ENCODE data around the gene FAM117B.

The FAM117B gene

DNA sequence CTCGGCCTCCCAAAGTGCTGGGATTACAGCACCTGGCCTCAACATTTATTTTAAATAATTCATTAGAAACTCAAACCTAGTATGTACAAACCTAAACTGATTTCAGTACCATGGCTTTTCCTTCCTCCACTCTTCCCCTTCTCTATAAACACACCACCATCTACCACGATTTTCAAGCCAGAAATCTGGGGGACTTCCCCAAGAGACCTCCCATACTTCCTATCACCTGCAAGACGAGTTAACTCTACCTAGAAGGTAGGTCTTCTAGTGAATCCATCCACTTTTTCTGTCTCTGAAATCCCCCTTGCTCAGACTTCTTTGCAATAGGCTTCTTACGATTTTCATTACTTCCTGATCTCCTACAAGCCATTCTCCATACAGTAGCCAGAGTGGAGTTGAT, 7.7 kb upstream of the FAM117B start:
- H3K27ac Mint-ChIP-seq = no peak overlapping the region
- no peaks in the 10 kb centered on the region for H3K9me3 Mint-ChIP-seq
- H3K4me1 Mint-ChIP-seq (ENCODE audit: low read depth) = peaks cover 5% of the 10 kb centered on the region
- no peaks in the 10 kb centered on the region for H3K27me3 Mint-ChIP-seq
- no peak overlapping the region for H3K4me3 Mint-ChIP-seq
- no peaks in the 10 kb centered on the region for H3K36me3 Mint-ChIP-seq (ENCODE audit: low read depth)

GRCh38 chr2:202628646-202629198, 6.0 kb upstream of the FAM117B start:
- Mint-ChIP-seq H3K9me3 (no peaks in the 10 kb centered on the region), H3K27me3 (no peaks in the 10 kb centered on the region), H3K4me1 (ENCODE audit: low read depth) (peaks cover 10% of the 10 kb centered on the region), H3K27ac (no peak overlapping the region), H3K4me3 (no peak overlapping the region), H3K36me3 (ENCODE audit: low read depth) (no peaks in the 10 kb centered on the region)

- peaks cover 33% of the 10 kb centered on the region for H3K4me1 Mint-ChIP-seq (ENCODE audit: low read depth)
- no peaks in the 10 kb centered on the region for H3K9me3 Mint-ChIP-seq
- H3K36me3 Mint-ChIP-seq (ENCODE audit: low read depth) = no peaks in the 10 kb centered on the region
- no peak overlapping the region for H3K4me3 Mint-ChIP-seq
- H3K27ac Mint-ChIP-seq = no peak overlapping the region
- no peaks in the 10 kb centered on the region for H3K27me3 Mint-ChIP-seq
These were observed 2.0 kb upstream of the FAM117B start for GRCh38 chr2:202632682-202633290.

- H3K9me3 Mint-ChIP-seq = no peaks in the 10 kb centered on the region
- H3K36me3 Mint-ChIP-seq (ENCODE audit: low read depth) = no peaks in the 10 kb centered on the region
- peak overlapping the region; percentile 89 for H3K4me3 Mint-ChIP-seq
- H3K27me3 Mint-ChIP-seq = no peaks in the 10 kb centered on the region
- H3K4me1 Mint-ChIP-seq (ENCODE audit: low read depth) = peaks cover 39% of the 10 kb centered on the region
- no peak overlapping the region for H3K27ac Mint-ChIP-seq
These were observed 1.3 kb upstream of the FAM117B start for GRCh38 chr2:202633470-202633869.

- peak overlapping the region; percentile 89 for H3K4me3 Mint-ChIP-seq
- no peaks in the 10 kb centered on the region for H3K36me3 Mint-ChIP-seq (ENCODE audit: low read depth)
- no peaks in the 10 kb centered on the region for H3K9me3 Mint-ChIP-seq
- H3K4me1 Mint-ChIP-seq (ENCODE audit: low read depth) = peaks cover 60% of the 10 kb centered on the region
- peak overlapping the region; percentile 93 for H3K27ac Mint-ChIP-seq
- H3K27me3 Mint-ChIP-seq = no peaks in the 10 kb centered on the region
These were observed 851 bp downstream of the FAM117B start for GRCh38 chr2:202635428-202636212.

- Mint-ChIP-seq H3K36me3 (ENCODE audit: low read depth) (no peaks in the 10 kb centered on the region), H3K27me3 (no peaks in the 10 kb centered on the region), H3K9me3 (no peaks in the 10 kb centered on the region), H3K4me1 (ENCODE audit: low read depth) (peaks cover 65% of the 10 kb centered on the region), H3K4me3 (peak overlapping the region; percentile 89), H3K27ac (peak overlapping the region; percentile 93)
These were observed 1.4 kb downstream of the FAM117B start for GRCh38 chr2:202636213-202636513.

GRCh38 chr2:202638721-202639120, 4.0 kb downstream of the FAM117B start:
- Mint-ChIP-seq H3K4me3 (peak overlapping the region; percentile 83), H3K27me3 (no peaks in the 10 kb centered on the region), H3K9me3 (no peaks in the 10 kb centered on the region), H3K27ac (peak overlapping the region; percentile 87), H3K36me3 (ENCODE audit: low read depth) (no peaks in the 10 kb centered on the region), H3K4me1 (ENCODE audit: low read depth) (peaks cover 63% of the 10 kb centered on the region)

DNA sequence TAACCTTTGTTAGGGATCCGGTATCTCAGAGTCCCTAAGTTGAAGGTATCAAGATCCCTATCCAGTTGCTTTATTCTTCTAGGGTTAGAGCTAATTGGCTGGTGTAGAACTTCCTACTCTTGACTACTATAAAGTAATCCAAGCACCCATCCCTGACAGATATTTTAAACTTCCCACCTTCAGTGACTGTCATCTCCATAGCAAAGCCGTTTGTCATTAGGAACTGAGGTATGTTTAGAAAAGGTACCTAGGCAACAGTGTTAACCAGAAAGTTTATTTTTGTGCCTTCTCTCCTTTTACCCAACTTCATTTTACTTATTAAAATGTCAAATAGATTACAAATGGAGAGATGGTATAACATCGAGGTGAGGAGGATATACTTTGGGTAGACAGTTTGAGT, 4.5 kb downstream of the FAM117B start:
- Mint-ChIP-seq H3K36me3 (ENCODE audit: low read depth) (no peaks in the 10 kb centered on the region), H3K27me3 (no peaks in the 10 kb centered on the region), H3K9me3 (no peaks in the 10 kb centered on the region), H3K27ac (peak overlapping the region; percentile 87), H3K4me3 (peak overlapping the region; percentile 83), H3K4me1 (ENCODE audit: low read depth) (peaks cover 61% of the 10 kb centered on the region)

- H3K27ac Mint-ChIP-seq = no peak overlapping the region
- peaks cover 63% of the 10 kb centered on the region for H3K4me1 Mint-ChIP-seq (ENCODE audit: low read depth)
- no peaks in the 10 kb centered on the region for H3K27me3 Mint-ChIP-seq
- no peaks in the 10 kb centered on the region for H3K36me3 Mint-ChIP-seq (ENCODE audit: low read depth)
- no peaks in the 10 kb centered on the region for H3K9me3 Mint-ChIP-seq
- no peak overlapping the region for H3K4me3 Mint-ChIP-seq
These were observed 7.8 kb downstream of the FAM117B start for GRCh38 chr2:202642567-202642966.

- Mint-ChIP-seq H3K36me3 (ENCODE audit: low read depth) (no peaks in the 10 kb centered on the region), H3K27me3 (no peaks in the 10 kb centered on the region), H3K9me3 (no peaks in the 10 kb centered on the region), H3K4me1 (ENCODE audit: low read depth) (peaks cover 63% of the 10 kb centered on the region), H3K4me3 (peak overlapping the region; percentile 78), H3K27ac (no peak overlapping the region)
These were observed 8.5 kb downstream of the FAM117B start for GRCh38 chr2:202643012-202643858.

GRCh38 chr2:202652119-202652518, 17.4 kb downstream of the FAM117B start:
- H3K27me3 Mint-ChIP-seq = no peaks in the 10 kb centered on the region
- H3K9me3 Mint-ChIP-seq = no peaks in the 10 kb centered on the region
- peaks cover 74% of the 10 kb centered on the region for H3K4me1 Mint-ChIP-seq (ENCODE audit: low read depth)
- H3K36me3 Mint-ChIP-seq (ENCODE audit: low read depth) = no peaks in the 10 kb centered on the region
- peak overlapping the region; percentile 43 for H3K27ac Mint-ChIP-seq
- H3K4me3 Mint-ChIP-seq = no peak overlapping the region

DNA sequence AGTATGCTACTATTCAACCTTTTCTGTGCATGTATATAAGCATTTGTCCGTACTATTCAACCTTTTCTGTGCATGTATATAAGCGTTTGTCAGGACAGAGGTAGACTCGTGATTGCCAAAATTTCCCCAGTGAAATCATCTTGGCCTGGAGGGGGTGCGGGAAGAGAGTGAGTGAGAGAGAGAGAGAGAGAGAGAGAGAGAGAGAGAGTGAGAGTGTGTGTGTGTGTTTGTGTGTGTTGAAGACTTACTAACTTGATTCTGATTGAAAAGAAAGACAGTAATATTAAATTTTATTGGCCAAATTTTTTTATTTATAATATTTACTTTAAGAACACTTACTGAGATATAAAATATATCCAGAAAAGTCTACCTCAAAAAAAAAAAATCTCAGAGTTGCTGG, 19.1 kb downstream of the FAM117B start:
- Mint-ChIP-seq H3K27ac (peak overlapping the region; percentile 59), H3K4me3 (no peak overlapping the region), H3K9me3 (no peaks in the 10 kb centered on the region), H3K36me3 (ENCODE audit: low read depth) (no peaks in the 10 kb centered on the region), H3K27me3 (no peaks in the 10 kb centered on the region), H3K4me1 (ENCODE audit: low read depth) (peaks cover 80% of the 10 kb centered on the region)

GRCh38 chr2:202657876-202658275, 23.1 kb downstream of the FAM117B start:
- Mint-ChIP-seq H3K4me3 (no peak overlapping the region), H3K27ac (no peak overlapping the region), H3K27me3 (no peaks in the 10 kb centered on the region), H3K9me3 (no peaks in the 10 kb centered on the region), H3K4me1 (ENCODE audit: low read depth) (peaks cover 91% of the 10 kb centered on the region), H3K36me3 (ENCODE audit: low read depth) (no peaks in the 10 kb centered on the region)

DNA sequence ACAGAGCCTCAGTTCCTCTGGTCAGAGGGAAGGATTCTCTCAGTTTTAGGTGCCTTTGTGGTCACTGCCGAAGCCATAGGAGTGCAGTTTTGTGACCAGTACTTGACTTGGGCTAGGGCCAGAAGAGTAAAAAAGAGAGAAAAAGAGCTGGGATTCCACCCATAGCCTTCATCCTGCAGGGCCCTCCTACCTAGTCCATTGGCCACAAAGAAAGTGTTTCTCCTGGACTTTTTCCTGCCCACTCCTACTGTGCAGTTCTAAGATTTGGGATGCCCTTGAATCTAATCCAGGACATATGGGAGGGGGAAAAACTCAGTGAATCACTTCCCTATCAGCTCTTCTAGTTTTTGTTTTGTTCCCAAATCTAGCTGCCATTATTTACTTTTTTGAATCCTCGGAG, 26.0 kb downstream of the FAM117B start:
- Mint-ChIP-seq H3K9me3 (no peaks in the 10 kb centered on the region), H3K4me3 (no peak overlapping the region), H3K27me3 (no peaks in the 10 kb centered on the region), H3K27ac (peak overlapping the region; percentile 50), H3K4me1 (ENCODE audit: low read depth) (peaks cover 91% of the 10 kb centered on the region), H3K36me3 (ENCODE audit: low read depth) (no peaks in the 10 kb centered on the region)

GRCh38 chr2:202669841-202670240, 35.1 kb downstream of the FAM117B start:
- H3K9me3 Mint-ChIP-seq = no peaks in the 10 kb centered on the region
- H3K27ac Mint-ChIP-seq = peak overlapping the region; percentile 93
- H3K27me3 Mint-ChIP-seq = no peaks in the 10 kb centered on the region
- H3K4me1 Mint-ChIP-seq (ENCODE audit: low read depth) = peaks cover 91% of the 10 kb centered on the region
- H3K36me3 Mint-ChIP-seq (ENCODE audit: low read depth) = peaks cover 9% of the 10 kb centered on the region
- peak overlapping the region; percentile 67 for H3K4me3 Mint-ChIP-seq
